Kidney (tissue), 14 donors: ENCODE results near the gene RAD51B. TPM values are rescaled to one million over a fixed set of nuclear protein-coding genes. Genes with fewer than 3 reads are reported as not detected.

Experiments used
- DNase-seq, 5 donors: peaks; one replicate each; pipeline ENCODE4 v3.0.0-alpha.2; 2013 to 2020
- FAIRE-seq: peaks from 2 replicates; lab custom pipeline; 2012; peaks lifted over from hg19 to GRCh38; lab: Jason Lieb, UNC
- H3K27ac ChIP-seq, 2 donors: one replicate each; pipeline ENCODE4 v1.7.0; 2013; ENCODE audit warnings: low read depth in 2 of 2, low read length in 2 of 2, inconsistent platforms in 1 of 2
- H3K27me3 ChIP-seq: one replicate; pipeline ENCODE4 v1.7.1; 2013; ENCODE audit warnings: low read length, inconsistent platforms; ENCODE audit not compliant: control insufficient read depth, insufficient read depth
- H3K36me3 ChIP-seq, 3 donors: one replicate each; pipeline versions ENCODE4 v1.7.0 to v1.7.1; 2013; ENCODE audit warnings: low read length in 3 of 3, control low read depth in 1 of 3, inconsistent platforms in 1 of 3; ENCODE audit not compliant: insufficient read depth in 3 of 3, control insufficient read depth in 2 of 3
- H3K4me1 ChIP-seq, 3 donors: one replicate each; pipeline versions ENCODE4 v1.7.0 to v1.7.1; 2013; ENCODE audit warnings: low read length in 3 of 3, inconsistent platforms in 1 of 3, low read depth in 1 of 3; ENCODE audit not compliant: control insufficient read depth in 2 of 3, insufficient read depth in 2 of 3
- H3K4me3 ChIP-seq, 3 donors: one replicate each; pipeline versions ENCODE4 v1.7.0 to v1.8.1; 2013; ENCODE audit warnings: low read length in 3 of 3, control low read depth in 1 of 3, inconsistent platforms in 1 of 3
- H3K9ac ChIP-seq, 3 donors: one replicate each; pipeline versions ENCODE4 v1.7.0 to v1.7.1; 2013; ENCODE audit warnings: low read length in 3 of 3, control low read depth in 1 of 3, inconsistent platforms in 1 of 3
- H3K9me3 ChIP-seq, 3 donors: one replicate each; pipeline versions ENCODE4 v1.7.0 to v1.7.1; 2013; ENCODE audit warnings: low read length in 3 of 3, control low read depth in 1 of 3, inconsistent platforms in 1 of 3; ENCODE audit not compliant: control insufficient read depth in 2 of 3, insufficient read depth in 1 of 3
- CTCF ChIP-seq: IDR thresholded peaks from 3 replicates; pipeline ENCODE4 v1.5.1; 2012; ENCODE audit warnings: mild to moderate bottlenecking, moderate library complexity, borderline replicate concordance; ENCODE audit not compliant: insufficient read depth; ENCODE audit errors: extremely low read depth
- intact Hi-C: fragments of 100-400 bp; cut with DNase I; formaldehyde crosslinking; loops from one replicate; pipeline ENCODE4 v1.11.1; 2022
- polyA plus RNA-seq: library from polyadenylated mRNA; stranded (reverse); fragments of 350-450 nt; fragmentation: Illumina TruSeq; extraction: RNeasy Lipid Tissue Mini Kit (QIAGEN cat#74804); gene quantifications from one replicate; pipeline ENCODE4 v1.2.3, GENCODE V29; 2014; ENCODE audit warnings: low read depth, low replicate concordance; ENCODE audit not compliant: insufficient read depth
- total RNA-seq: library from RNA; stranded (reverse); fragmentation: NEBNext Ultra II Directional; extraction: Animal tissue kit (Norgen Biotek cat#: 25700); gene quantifications from one replicate; pipeline ENCODE4 v1.2.1, GENCODE V29; 2021
- donor health status: control.
- donor health status: control.
- donor health status: control.
- donor health status: control.
- donor health status: control.
- donor health status: DM: yes; HTN: yes; CAD: no.
- donor health status: Normal renal cell carcinoma (clear cell type).

The RAD51B gene
- total and polyA plus RNA-seq, 2 donors from 2014 or later: 6.9 to 18.0 TPM

GRCh38 chr14:68295316-68295816 is 475.8 kb downstream of the RAD51B start:
- DNase-seq (peak in 4 of 5 donors; percentile 91 to 96 (median 94)), FAIRE-seq (no peak)
- H3K4me3 ChIP-seq: no peak overlapping the region
- no peaks in the 10 kb centered on the region for H3K27me3 ChIP-seq
- H3K36me3 ChIP-seq: no peaks in the 10 kb centered on the region
- intact Hi-C loops: no loop called here
- no peak overlapping the region for H3K9ac ChIP-seq
- no peak overlapping the region for H3K27ac ChIP-seq
- no peaks in the 10 kb centered on the region for H3K9me3 ChIP-seq
- TF ChIP-seq CTCF: no peak
- H3K4me1 ChIP-seq: peaks cover 15 to 26% (median 20%) of the 10 kb centered on the region in 3 donors

- Histone ChIP-seq H3K27ac (peak overlapping the region in 1 of 2 donors; percentile 5), H3K36me3 (no peaks in the 10 kb centered on the region), H3K4me3 (no peak overlapping the region), H3K4me1 (peaks cover 15 to 26% (median 20%) of the 10 kb centered on the region in 3 donors), H3K27me3 (no peaks in the 10 kb centered on the region), H3K9me3 (no peaks in the 10 kb centered on the region), H3K9ac (no peak overlapping the region)
- intact Hi-C loops: no loop called here
- TF ChIP-seq CTCF: no peak
- FAIRE-seq (no peak), DNase-seq (peak in 2 of 5 donors; percentile 73 to 93)
Observed at GRCh38 chr14:68297039-68297438, 477.5 kb downstream of the RAD51B start.

- no peak overlapping the region for H3K4me3 ChIP-seq
- no peaks in the 10 kb centered on the region for H3K27me3 ChIP-seq
- H3K27ac ChIP-seq: peak overlapping the region; percentile 2 to 43
- FAIRE-seq: no peak
- no peaks in the 10 kb centered on the region for H3K9me3 ChIP-seq
- H3K4me1 ChIP-seq: peaks cover 15 to 19% (median 15%) of the 10 kb centered on the region in 3 donors
- no peaks in the 10 kb centered on the region for H3K36me3 ChIP-seq
- peak; percentile 19 for TF ChIP-seq CTCF
- DNase-seq: peak in 3 of 5 donors; percentile 73 to 88 (median 86)
- intact Hi-C loops: no loop called here
- no peak overlapping the region for H3K9ac ChIP-seq
Observed at GRCh38 chr14:68297876-68298468, 478.4 kb downstream of the RAD51B start.
